ENCODE measurements around the gene CD99. TPM values are rescaled to one million over a fixed set of nuclear protein-coding genes. Genes with fewer than 3 reads are reported as not detected.

Gene CD99
- total RNA-seq, 1 donor from 2014 or later: 714 TPM

DNA sequence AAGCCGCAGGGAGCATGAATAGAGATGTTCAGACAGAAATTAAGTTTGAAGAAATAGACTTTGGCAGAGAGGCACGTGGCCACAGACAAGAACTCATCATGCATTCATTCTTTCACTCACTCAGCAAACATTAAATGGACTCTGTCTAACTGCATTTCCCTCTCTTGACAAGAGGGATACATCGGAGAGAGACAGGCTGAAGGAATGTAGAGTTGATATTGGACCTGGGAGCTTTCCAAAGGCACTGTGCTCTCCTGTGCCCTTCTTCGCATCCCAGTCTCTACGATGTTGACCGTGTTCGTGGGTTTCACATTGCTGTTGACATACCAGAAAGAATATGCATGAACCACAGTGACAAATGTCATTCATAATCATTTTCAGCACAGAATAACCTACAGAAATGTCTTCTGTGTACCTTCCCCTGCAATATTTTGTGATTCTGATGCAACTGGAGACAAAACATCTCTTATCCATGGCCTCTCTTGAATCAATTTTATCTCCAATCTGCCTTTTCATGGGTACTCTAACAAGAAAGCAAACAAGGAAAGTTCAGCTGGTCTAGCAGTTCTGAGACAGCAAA lies 34.7 kb upstream of the CD99 start:
- Mint-ChIP-seq H3K9me3 (ENCODE audit: unreplicated experiment) (no peaks in the 10 kb centered on the region), H3K4me3 (ENCODE audit: unreplicated experiment) (no peak overlapping the region), H3K27me3 (ENCODE audit: unreplicated experiment) (peaks cover 5% of the 10 kb centered on the region), H3K4me1 (ENCODE audit: unreplicated experiment) (no peaks in the 10 kb centered on the region), H3K27ac (ENCODE audit: unreplicated experiment) (no peak overlapping the region), H3K36me3 (ENCODE audit: low read depth, unreplicated experiment) (peaks cover 6% of the 10 kb centered on the region)
- DNase-seq (ENCODE audit: low spot score): no peak
- TF ChIP-seq, protein P1, sequence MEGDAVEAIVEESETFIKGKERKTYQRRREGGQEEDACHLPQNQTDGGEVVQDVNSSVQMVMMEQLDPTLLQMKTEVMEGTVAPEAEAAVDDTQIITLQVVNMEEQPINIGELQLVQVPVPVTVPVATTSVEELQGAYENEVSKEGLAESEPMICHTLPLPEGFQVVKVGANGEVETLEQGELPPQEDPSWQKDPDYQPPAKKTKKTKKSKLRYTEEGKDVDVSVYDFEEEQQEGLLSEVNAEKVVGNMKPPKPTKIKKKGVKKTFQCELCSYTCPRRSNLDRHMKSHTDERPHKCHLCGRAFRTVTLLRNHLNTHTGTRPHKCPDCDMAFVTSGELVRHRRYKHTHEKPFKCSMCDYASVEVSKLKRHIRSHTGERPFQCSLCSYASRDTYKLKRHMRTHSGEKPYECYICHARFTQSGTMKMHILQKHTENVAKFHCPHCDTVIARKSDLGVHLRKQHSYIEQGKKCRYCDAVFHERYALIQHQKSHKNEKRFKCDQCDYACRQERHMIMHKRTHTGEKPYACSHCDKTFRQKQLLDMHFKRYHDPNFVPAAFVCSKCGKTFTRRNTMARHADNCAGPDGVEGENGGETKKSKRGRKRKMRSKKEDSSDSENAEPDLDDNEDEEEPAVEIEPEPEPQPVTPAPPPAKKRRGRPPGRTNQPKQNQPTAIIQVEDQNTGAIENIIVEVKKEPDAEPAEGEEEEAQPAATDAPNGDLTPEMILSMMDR (IDR thresholded peaks at IDR 0.05; ENCODE audit: unreplicated experiment): no peak

DNA sequence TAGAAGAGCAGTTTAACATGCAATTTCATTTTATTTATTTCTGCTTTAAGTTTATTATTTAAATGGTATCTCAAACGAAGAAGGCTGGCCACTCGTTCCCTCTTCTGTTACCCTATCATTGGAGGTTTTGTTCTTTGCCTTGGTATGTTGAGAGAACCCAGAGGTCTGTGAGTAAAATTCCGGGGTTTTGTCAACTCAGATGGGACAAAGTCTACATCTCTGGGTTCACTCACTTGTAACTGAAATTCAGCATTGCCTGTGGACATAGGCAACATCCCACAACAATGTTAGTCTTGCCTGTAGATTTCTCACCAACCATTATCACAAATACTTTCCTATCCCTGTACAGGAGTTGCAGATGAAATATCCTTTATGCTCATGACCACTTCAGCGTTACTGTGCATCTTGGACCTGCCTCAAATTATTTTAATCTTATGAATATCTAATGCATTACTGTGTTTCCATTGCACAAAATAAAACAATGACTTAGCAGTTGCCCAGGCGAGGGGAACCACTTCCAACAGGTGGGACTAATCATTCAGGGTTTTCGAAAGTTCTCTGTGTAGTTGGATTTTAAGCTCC lies 33.5 kb upstream of the CD99 start:
- TF ChIP-seq, protein P1 (IDR thresholded peaks at IDR 0.05; ENCODE audit: unreplicated experiment): no peak

DNA sequence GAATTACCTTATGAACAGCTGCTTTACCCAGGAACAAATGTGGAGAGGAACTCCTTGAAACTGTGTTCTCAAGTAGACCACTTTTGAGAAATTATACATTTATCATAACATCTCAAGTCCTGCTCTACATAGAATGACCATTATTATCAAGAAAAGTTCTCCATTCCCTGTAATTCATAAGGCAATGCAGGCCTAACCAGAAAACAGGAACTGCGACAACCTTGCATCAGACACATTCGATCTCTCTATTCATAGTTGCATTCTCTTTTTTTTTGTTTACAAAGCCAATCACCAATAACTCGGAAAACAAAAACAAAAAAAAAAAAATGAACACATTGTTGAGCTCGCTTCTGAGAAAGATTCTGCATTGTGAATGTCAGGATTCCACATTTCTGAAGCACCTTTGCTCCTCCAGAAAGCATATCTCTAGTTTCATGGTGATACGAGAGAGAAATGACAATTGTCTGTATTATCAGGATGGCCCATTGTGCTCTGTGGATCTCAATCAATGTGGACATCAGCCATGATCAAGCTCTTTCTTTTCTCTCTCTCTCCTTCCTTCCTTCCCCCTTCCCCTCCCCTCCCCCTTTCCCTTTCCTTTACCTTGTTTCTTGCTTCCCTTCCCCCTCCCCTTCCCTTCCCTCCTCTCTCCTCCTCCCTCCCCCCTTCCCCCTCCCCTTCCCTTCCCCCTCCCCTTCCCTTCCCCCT lies 32.4 kb upstream of the CD99 start:
- TF ChIP-seq, protein P1 (IDR thresholded peaks at IDR 0.05; ENCODE audit: unreplicated experiment): no peak
- Mint-ChIP-seq H3K9me3 (ENCODE audit: unreplicated experiment) (no peaks in the 10 kb centered on the region), H3K27me3 (ENCODE audit: unreplicated experiment) (peaks cover 4% of the 10 kb centered on the region), H3K36me3 (ENCODE audit: low read depth, unreplicated experiment) (peaks cover 5% of the 10 kb centered on the region), H3K4me1 (ENCODE audit: unreplicated experiment) (peaks cover 4% of the 10 kb centered on the region), H3K27ac (ENCODE audit: unreplicated experiment) (no peak overlapping the region), H3K4me3 (ENCODE audit: unreplicated experiment) (no peak overlapping the region)
- no peak for DNase-seq (ENCODE audit: low spot score)

More for the DNA sequence above, 33.5 kb upstream of the CD99 start:
- Mint-ChIP-seq H3K9me3 (ENCODE audit: unreplicated experiment) (no peaks in the 10 kb centered on the region), H3K4me3 (ENCODE audit: unreplicated experiment) (no peak overlapping the region), H3K4me1 (ENCODE audit: unreplicated experiment) (no peaks in the 10 kb centered on the region), H3K27me3 (ENCODE audit: unreplicated experiment) (peaks cover 5% of the 10 kb centered on the region), H3K27ac (ENCODE audit: unreplicated experiment) (no peak overlapping the region), H3K36me3 (ENCODE audit: low read depth, unreplicated experiment) (peaks cover 8% of the 10 kb centered on the region)
- no peak for DNase-seq (ENCODE audit: low spot score)

DNA sequence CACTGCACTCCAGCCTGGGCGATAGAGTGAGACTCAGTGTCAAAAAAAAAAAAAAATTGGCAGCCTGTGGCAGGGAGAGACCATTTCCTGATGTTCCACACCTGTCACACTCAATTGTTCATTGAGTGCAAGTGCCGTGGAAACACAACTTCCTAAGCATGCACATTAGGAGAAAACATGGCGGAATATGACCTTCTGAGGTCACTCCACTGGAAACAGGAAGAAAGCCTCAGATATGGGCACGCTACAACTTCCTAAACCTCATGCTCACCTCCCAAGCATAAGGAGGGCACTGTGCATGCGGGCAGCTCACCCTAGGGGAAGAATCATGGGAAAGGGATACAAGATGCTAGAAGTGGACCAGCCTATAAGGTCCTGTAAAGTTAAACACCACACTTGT lies 28.5 kb upstream of the CD99 start:
- Mint-ChIP-seq H3K4me1 (ENCODE audit: unreplicated experiment) (peaks cover 4% of the 10 kb centered on the region), H3K4me3 (ENCODE audit: unreplicated experiment) (no peak overlapping the region), H3K27ac (ENCODE audit: unreplicated experiment) (no peak overlapping the region), H3K9me3 (ENCODE audit: unreplicated experiment) (no peaks in the 10 kb centered on the region), H3K27me3 (ENCODE audit: unreplicated experiment) (peaks cover 2% of the 10 kb centered on the region), H3K36me3 (ENCODE audit: low read depth, unreplicated experiment) (peaks cover 4% of the 10 kb centered on the region)
- DNase-seq (ENCODE audit: low spot score): no peak
- TF ChIP-seq, protein P1 (IDR thresholded peaks at IDR 0.05; ENCODE audit: unreplicated experiment): no peak

DNA sequence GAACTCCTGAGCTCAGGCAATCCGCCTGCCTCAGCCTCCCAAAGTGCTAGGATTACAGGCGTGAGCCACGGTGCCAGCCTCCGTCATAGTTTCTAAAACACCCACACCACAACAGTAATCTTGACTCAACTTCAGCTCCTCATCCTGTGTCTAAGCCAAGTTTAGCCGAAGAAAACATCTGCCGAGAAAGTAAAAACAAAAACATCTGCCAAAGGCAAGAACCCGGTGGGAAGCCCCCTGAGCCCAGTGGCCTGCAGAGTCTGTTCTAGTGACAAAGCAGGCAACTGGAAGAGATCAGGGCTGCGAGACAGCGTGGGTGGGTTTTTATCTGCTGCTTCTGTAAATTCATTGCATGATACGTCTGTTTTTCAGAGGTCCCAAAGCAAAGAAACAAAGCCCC lies 26.6 kb upstream of the CD99 start:
- Mint-ChIP-seq H3K4me3 (ENCODE audit: unreplicated experiment) (no peak overlapping the region), H3K4me1 (ENCODE audit: unreplicated experiment) (peaks cover 4% of the 10 kb centered on the region), H3K36me3 (ENCODE audit: low read depth, unreplicated experiment) (peaks cover 4% of the 10 kb centered on the region), H3K9me3 (ENCODE audit: unreplicated experiment) (no peaks in the 10 kb centered on the region), H3K27me3 (ENCODE audit: unreplicated experiment) (peaks cover 2% of the 10 kb centered on the region), H3K27ac (ENCODE audit: unreplicated experiment) (no peak overlapping the region)
- TF ChIP-seq, protein P1 (IDR thresholded peaks at IDR 0.05; ENCODE audit: unreplicated experiment): no peak
- DNase-seq (ENCODE audit: low spot score): no peak
